ENCODE results near the gene SHISA8. TPM values are rescaled to one million over a fixed set of nuclear protein-coding genes. Genes with fewer than 3 reads are reported as not detected.

The SHISA8 gene
- total and polyA plus RNA-seq, 2 experiments from 2014 or later = not detected

- DNase-seq (ENCODE audit: low read depth in 1 of 2, low spot score in 1 of 2) = peak in 1 of 2 donors; percentile 21
- no peak overlapping the region for H3K4me3 ChIP-seq
- H3K4me1 ChIP-seq (ENCODE audit: low read depth) = peaks cover 27% of the 10 kb centered on the region
- H3K36me3 ChIP-seq = peaks cover 11% of the 10 kb centered on the region
- TF ChIP-seq CTCF (IDR thresholded peaks at IDR 0.05; ENCODE audit: low read depth, low read length) = no peak
- H3K9me3 ChIP-seq (ENCODE audit: low read depth) = no peaks in the 10 kb centered on the region
- peak overlapping the region; percentile 80 for H3K27ac ChIP-seq
- H3K27me3 ChIP-seq = no peaks in the 10 kb centered on the region
Measured at GRCh38 chr22:41862530-41863266, 52.2 kb downstream of the SHISA8 start.

- Histone ChIP-seq H3K4me3 (no peak overlapping the region), H3K4me1 (ENCODE audit: low read depth) (peaks cover 31% of the 10 kb centered on the region), H3K9me3 (ENCODE audit: low read depth) (no peaks in the 10 kb centered on the region), H3K36me3 (peaks cover 8% of the 10 kb centered on the region), H3K27ac (peak overlapping the region; percentile 80), H3K27me3 (no peaks in the 10 kb centered on the region)
- TF ChIP-seq CTCF (IDR thresholded peaks at IDR 0.05; ENCODE audit: low read depth, low read length) = no peak
- DNase-seq (ENCODE audit: low read depth in 1 of 2, low spot score in 1 of 2) = peak in 1 of 2 donors; percentile 32
Measured at GRCh38 chr22:41862160-41862529, 52.7 kb downstream of the SHISA8 start.

Other genes starting within 250 kb of the SHISA8 start
- 112 and 149 TPM in 2 replicates for gene SNU13, start 226.2 kb downstream of the SHISA8 start, total RNA-seq
- gene SNU13, start 226.2 kb downstream of the SHISA8 start, polyA plus RNA-seq = 246 and 273 TPM in 2 replicates
- 1.1 and 17.8 TPM in 2 replicates for gene MEI1, start 215.6 kb downstream of the SHISA8 start, total RNA-seq
- gene MEI1, start 215.6 kb downstream of the SHISA8 start, polyA plus RNA-seq = 3.3 and 5.6 TPM in 2 replicates
- gene CCDC134, start 114.4 kb downstream of the SHISA8 start, total RNA-seq = 14.8 and 19.3 TPM in 2 replicates
- gene CCDC134, start 114.4 kb downstream of the SHISA8 start, polyA plus RNA-seq = 10.3 and 11.5 TPM in 2 replicates
- 259 and 273 TPM in 2 replicates for gene SREBF2, start 82.0 kb downstream of the SHISA8 start, total RNA-seq
- gene SREBF2, start 82.0 kb downstream of the SHISA8 start, polyA plus RNA-seq = 225 and 238 TPM in 2 replicates
- gene TNFRSF13C, start 11.7 kb upstream of the SHISA8 start, total RNA-seq = 0.14 and 1.9 TPM in 2 replicates
- 1.1 TPM in 2 replicates for gene TNFRSF13C, start 11.7 kb upstream of the SHISA8 start, polyA plus RNA-seq
- 22.0 and 26.7 TPM in 2 replicates for gene CENPM, start 32.1 kb upstream of the SHISA8 start, total RNA-seq
- 25.8 and 37.0 TPM in 2 replicates for gene CENPM, start 32.1 kb upstream of the SHISA8 start, polyA plus RNA-seq
- gene SEPTIN3, start 54.4 kb upstream of the SHISA8 start, total RNA-seq = 3.6 and 3.9 TPM in 2 replicates
- 2.9 and 3.4 TPM in 2 replicates for gene SEPTIN3, start 54.4 kb upstream of the SHISA8 start, polyA plus RNA-seq
- gene WBP2NL, start 83.7 kb upstream of the SHISA8 start, total RNA-seq = not detected in 2 replicates
- gene WBP2NL, start 83.7 kb upstream of the SHISA8 start, polyA plus RNA-seq = not detected in 2 replicates
- 31.7 and 34.9 TPM in 2 replicates for gene NAGA, start 155.7 kb upstream of the SHISA8 start, total RNA-seq
- 22.8 and 29.7 TPM in 2 replicates for gene NAGA, start 155.7 kb upstream of the SHISA8 start, polyA plus RNA-seq
- 1.1 and 2.2 TPM in 2 replicates for gene PHETA2, start 159.2 kb upstream of the SHISA8 start, total RNA-seq
- 0.68 and 1.1 TPM in 2 replicates for gene PHETA2, start 159.2 kb upstream of the SHISA8 start, polyA plus RNA-seq
- gene SMDT1, start 164.6 kb upstream of the SHISA8 start, total RNA-seq = 9.2 and 10.3 TPM in 2 replicates
- 212 and 237 TPM in 2 replicates for gene SMDT1, start 164.6 kb upstream of the SHISA8 start, polyA plus RNA-seq
- 134 and 186 TPM in 2 replicates for gene NDUFA6, start 175.7 kb upstream of the SHISA8 start, total RNA-seq
- 289 and 324 TPM in 2 replicates for gene NDUFA6, start 175.7 kb upstream of the SHISA8 start, polyA plus RNA-seq
- gene CYP2D6, start 215.7 kb upstream of the SHISA8 start, total RNA-seq = 0.14 and 2.2 TPM in 2 replicates
- 2.3 and 2.6 TPM in 2 replicates for gene CYP2D6, start 215.7 kb upstream of the SHISA8 start, polyA plus RNA-seq

Data from cardiac muscle cell (in vitro differentiated cells and primary cell).